HCT116 (cell line): Measurements from ENCODE around the gene UPK1B. TPM values are rescaled to one million over a fixed set of nuclear protein-coding genes. Genes with fewer than 3 reads are reported as not detected.

Source experiments
- TCF7L2 ChIP-seq: IDR thresholded peaks from 2 replicates; pipeline ENCODE4 v1.7.0; 2011; ENCODE audit warnings: borderline replicate concordance, inconsistent platforms; ENCODE audit not compliant: insufficient read depth, insufficient read length; ENCODE audit errors: extremely low read depth
- total RNA-seq: library from RNA; stranded (reverse); gene quantifications from one replicate; pipeline ENCODE4 v1.2.1, GENCODE V29; 2021; ENCODE audit not compliant: unreplicated experiment
- TF ChIP-seq, protein P1 (sequence below): IDR thresholded peaks from 2 replicates; pipeline ENCODE4 v1.6.1; 2012

Gene UPK1B
- total RNA-seq, 1 experiment from 2014 or later = not detected

DNA sequence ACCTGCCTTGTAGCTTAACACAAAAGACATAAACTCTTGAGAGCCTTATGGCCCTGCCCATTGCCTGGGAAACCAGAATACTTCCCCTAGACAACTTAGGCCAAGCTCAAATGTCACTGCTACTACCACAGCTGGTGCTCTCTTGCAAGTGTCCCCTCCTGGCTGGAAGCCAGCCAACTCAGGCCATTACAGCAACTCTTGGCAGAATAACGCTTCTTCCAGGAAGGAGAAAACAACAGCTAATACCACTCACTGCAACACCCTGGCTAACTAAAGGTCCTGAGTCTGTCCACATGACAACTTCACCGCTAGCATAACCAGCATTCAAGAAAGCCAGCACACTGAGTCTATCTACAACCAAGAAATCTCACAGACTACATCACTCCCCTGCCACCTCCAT lies 72.4 kb downstream of the UPK1B start (continued):
- TF ChIP-seq TCF7L2 = no peak
- TF ChIP-seq, protein P1, sequence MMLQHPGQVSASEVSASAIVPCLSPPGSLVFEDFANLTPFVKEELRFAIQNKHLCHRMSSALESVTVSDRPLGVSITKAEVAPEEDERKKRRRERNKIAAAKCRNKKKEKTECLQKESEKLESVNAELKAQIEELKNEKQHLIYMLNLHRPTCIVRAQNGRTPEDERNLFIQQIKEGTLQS = no peak

Other genes starting within 250 kb of the UPK1B start
- gene IGSF11, start 138.8 kb upstream of the UPK1B start, total RNA-seq = not detected
- not detected for gene TEX55, start 27.4 kb upstream of the UPK1B start, total RNA-seq
- 15.9 TPM for gene B4GALT4, start 67.3 kb downstream of the UPK1B start, total RNA-seq
- gene ARHGAP31, start 120.8 kb downstream of the UPK1B start, total RNA-seq = 0.93 TPM